Measurements from ENCODE around the gene FOXN3. TPM values are rescaled to one million over a fixed set of nuclear protein-coding genes. Genes with fewer than 3 reads are reported as not detected.

Gene FOXN3
- total and polyA plus RNA-seq, 2 donors (not counting 3 experiments of a cell fraction or from before 2014, with no cell fraction given) = 16.9 to 41.8 TPM

DNA sequence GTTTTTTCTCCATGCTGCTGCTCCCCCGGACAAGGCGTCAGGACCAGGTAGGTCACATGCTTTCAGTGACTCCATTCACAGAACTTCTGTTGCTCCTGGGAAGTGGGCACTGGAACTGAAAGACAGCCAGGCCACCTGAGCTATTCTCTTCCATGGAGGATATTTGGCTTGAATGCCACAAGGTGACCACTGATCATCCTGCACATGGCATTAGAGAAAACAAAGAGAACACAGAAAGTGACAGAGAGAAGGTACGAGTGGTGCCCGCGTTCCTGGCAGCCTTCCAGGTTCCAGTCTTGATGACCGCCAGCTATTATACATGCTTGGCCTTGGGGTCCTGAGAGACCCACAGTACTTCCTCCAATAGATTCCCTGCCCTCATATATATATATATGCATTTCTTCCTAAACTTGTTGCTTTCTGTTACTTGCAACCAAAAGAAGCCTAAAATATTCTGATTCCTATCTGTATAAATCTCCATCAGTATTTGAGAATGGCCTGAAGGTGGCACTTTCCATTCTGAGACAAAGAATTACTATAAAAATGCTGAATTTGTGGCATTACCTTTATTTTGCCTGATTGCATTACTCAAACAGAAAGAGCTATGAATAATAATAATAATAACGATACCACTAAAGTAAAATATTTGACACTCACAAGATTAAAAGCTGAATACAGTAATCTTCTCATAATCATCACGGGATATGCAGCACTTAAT, 174.9 kb downstream of the FOXN3 start:
- Histone ChIP-seq H3K9me1 (replicated peaks; ENCODE audit: control insufficient read depth, extremely low read depth, insufficient read depth, low read length) (peaks cover 6% of the 10 kb centered on the region), H3K4me2 (ENCODE audit: insufficient read depth, low read length) (no peak overlapping the region), H3K4me3 (replicated peaks in 1 of 3; ENCODE audit: insufficient read depth in 1 of 3, low read depth in 1 of 3, low read length in 3 of 3) (no peak overlapping the region), H3K9ac (replicated peaks; ENCODE audit: extremely low read depth, insufficient read depth, low read length) (no peak overlapping the region), H3K79me2 (ENCODE audit: control insufficient read depth, insufficient read depth, low read length) (no peaks in the 10 kb centered on the region), H2AFZ (ENCODE audit: low read depth, low read length) (no peak overlapping the region), H4K20me1 (replicated peaks; ENCODE audit: control insufficient read depth, extremely low read depth, insufficient read depth, low read length) (peaks cover 5% of the 10 kb centered on the region), H3K27me3 (ENCODE audit: control insufficient read depth in 2 of 2, insufficient read depth in 2 of 2, low read length in 2 of 2) (no peaks in the 10 kb centered on the region), H3K36me3 (ENCODE audit: control insufficient read depth in 2 of 2, extremely low read depth in 1 of 2, insufficient read depth in 2 of 2, low read length in 2 of 2) (peaks cover 0 to 2% of the 10 kb centered on the region in 2 experiments), H3K4me1 (ENCODE audit: control insufficient read depth, extremely low read depth, insufficient read depth, low read length) (peaks cover 17% of the 10 kb centered on the region), H3K27ac (ENCODE audit: insufficient read depth, low read depth, low read length) (no peak overlapping the region), H3K9me3 (replicated peaks; ENCODE audit: control insufficient read depth, insufficient read depth, low read length) (no peaks in the 10 kb centered on the region)
- intact Hi-C loops (cut with micrococcal nuclease) (loop anchor here (2.0 to 5.0 kb wide), 3 partner anchors 175 to 675 kb away; partner anchors contain the start of gene FOXN3), dilution Hi-C loops (cut with MboI; ENCODE audit: extremely low pct_ligation_motif_present, low sequenced_read_pairs) (no loop called here)
- FAIRE-seq = no peak
- no TSS peak for BruUV-seq (replicated peaks)
- POLR2A ChIA-PET = no interaction called here
- peak; percentile 7 for DNase-seq (ENCODE audit: low read depth, low spot score)
- TF ChIP-seq FOS (IDR thresholded peaks at IDR 0.05; ENCODE audit: borderline replicate concordance, insufficient read depth, low read length) (no peak), POLR2A (IDR thresholded peaks at IDR 0.05; ENCODE audit: low read depth, low read length) (no peak), EZH2 (IDR thresholded peaks at IDR 0.05; ENCODE audit: borderline replicate concordance, low read depth, low read length, severe bottlenecking) (no peak), GATA2 (IDR thresholded peaks at IDR 0.05; ENCODE audit: insufficient read depth, insufficient read length, low read depth, low read length) (no peak), POLR2AphosphoS5 (IDR thresholded peaks at IDR 0.05; ENCODE audit: insufficient read depth, low read depth, low read length) (no peak), MYC (IDR thresholded peaks at IDR 0.05; ENCODE audit: low read depth, low read length) (no peak), JUN (IDR thresholded peaks at IDR 0.05; ENCODE audit: borderline replicate concordance, insufficient read depth, insufficient read length, low read depth) (no peak)
- TF ChIP-seq, protein P1, sequence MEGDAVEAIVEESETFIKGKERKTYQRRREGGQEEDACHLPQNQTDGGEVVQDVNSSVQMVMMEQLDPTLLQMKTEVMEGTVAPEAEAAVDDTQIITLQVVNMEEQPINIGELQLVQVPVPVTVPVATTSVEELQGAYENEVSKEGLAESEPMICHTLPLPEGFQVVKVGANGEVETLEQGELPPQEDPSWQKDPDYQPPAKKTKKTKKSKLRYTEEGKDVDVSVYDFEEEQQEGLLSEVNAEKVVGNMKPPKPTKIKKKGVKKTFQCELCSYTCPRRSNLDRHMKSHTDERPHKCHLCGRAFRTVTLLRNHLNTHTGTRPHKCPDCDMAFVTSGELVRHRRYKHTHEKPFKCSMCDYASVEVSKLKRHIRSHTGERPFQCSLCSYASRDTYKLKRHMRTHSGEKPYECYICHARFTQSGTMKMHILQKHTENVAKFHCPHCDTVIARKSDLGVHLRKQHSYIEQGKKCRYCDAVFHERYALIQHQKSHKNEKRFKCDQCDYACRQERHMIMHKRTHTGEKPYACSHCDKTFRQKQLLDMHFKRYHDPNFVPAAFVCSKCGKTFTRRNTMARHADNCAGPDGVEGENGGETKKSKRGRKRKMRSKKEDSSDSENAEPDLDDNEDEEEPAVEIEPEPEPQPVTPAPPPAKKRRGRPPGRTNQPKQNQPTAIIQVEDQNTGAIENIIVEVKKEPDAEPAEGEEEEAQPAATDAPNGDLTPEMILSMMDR (IDR thresholded peaks at IDR 0.05; ENCODE audit: extremely low read depth in 1 of 2, insufficient read depth in 1 of 2, low read depth in 1 of 2, low read length in 2 of 2) = no peak
- TF ChIP-seq, protein P2, sequence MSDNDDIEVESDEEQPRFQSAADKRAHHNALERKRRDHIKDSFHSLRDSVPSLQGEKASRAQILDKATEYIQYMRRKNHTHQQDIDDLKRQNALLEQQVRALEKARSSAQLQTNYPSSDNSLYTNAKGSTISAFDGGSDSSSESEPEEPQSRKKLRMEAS (IDR thresholded peaks at IDR 0.05; ENCODE audit: insufficient read depth, insufficient read length) = no peak
- CTCF ChIA-PET = interaction anchor here (0.9 to 1.9 kb wide), 4 partner anchors 10 to 122 kb away, joined by 3 to 4 read pairs (median 3); no protein-coding TSS in a partner anchor
